H1 (cell line): ENCODE measurements around the gene EEF1AKMT3. TPM values are rescaled to one million over a fixed set of nuclear protein-coding genes. Genes with fewer than 3 reads are reported as not detected.

Experiments used
- CREB1 ChIP-seq: IDR thresholded peaks from 2 replicates; pipeline ENCODE4 v1.6.1; 2012; ENCODE audit warnings: inconsistent platforms
- CTBP2 ChIP-seq: IDR thresholded peaks from 2 replicates; pipeline ENCODE4 v1.7.0; 2011; ENCODE audit warnings: borderline replicate concordance, mild to moderate bottlenecking, moderate library complexity, mixed read lengths, low read length; ENCODE audit not compliant: insufficient read depth, insufficient read length
- GTF2F1 ChIP-seq: IDR thresholded peaks from 2 replicates; pipeline ENCODE4 v1.6.1; 2012; ENCODE audit warnings: low read depth, low read length, improper control_type of control experiment, borderline replicate concordance
- RAD21 ChIP-seq, 2 experiments: IDR thresholded peaks in 1 of 2; conservative IDR thresholded peaks in 1 of 2; 2 replicates each; pipeline ENCODE4 v1.6.1; 2011; ENCODE audit warnings: low read depth in 2 of 2, low read length in 2 of 2, improper control_type of control experiment in 1 of 2, inconsistent platforms in 1 of 2, mild to moderate bottlenecking in 1 of 2, moderate library complexity in 1 of 2
- SP1 ChIP-seq: IDR thresholded peaks from 2 replicates; pipeline ENCODE4 v1.6.1; 2011; ENCODE audit warnings: low read depth, low read length
- polyA plus RNA-seq, 7 experiments: library from polyadenylated mRNA; depleted of rRNA in 3 of 7; stranded (reverse) in 5 of 7; unstranded in 2 of 7; fragments of >200 nt in 5 of 7; fragments of 200-250 nt in 2 of 7; gene quantifications; 1 replicate in 5 of 7; 2 replicates in 1 of 7; 4 replicates in 1 of 7; pipeline versions ENCODE4 v1.2.1 to v1.2.3, GENCODE V29; 2011 to 2013; ENCODE audit warnings: missing spikeins in 2 of 7, mixed read lengths in 2 of 7
- total RNA-seq: library from RNA; stranded (reverse); fragmentation: NEBNext Ultra II Directional; extraction: Animal tissue kit (Norgen Biotek cat#: 25700); gene quantifications from 2 replicates; pipeline ENCODE4 v1.2.1, GENCODE V29; 2021
- TF ChIP-seq, protein P1 (sequence below): IDR thresholded peaks from 2 replicates; pipeline ENCODE4 v1.6.1; 2011; ENCODE audit warnings: low read depth, mild to moderate bottlenecking, low read length; ENCODE audit not compliant: insufficient read depth

Gene EEF1AKMT3
- total and polyA plus RNA-seq, 2 of the 8 experiments (the other 6 are each of a cell fraction or from before 2014, with no cell fraction given), result 3.1 to 4.4 TPM

DNA sequence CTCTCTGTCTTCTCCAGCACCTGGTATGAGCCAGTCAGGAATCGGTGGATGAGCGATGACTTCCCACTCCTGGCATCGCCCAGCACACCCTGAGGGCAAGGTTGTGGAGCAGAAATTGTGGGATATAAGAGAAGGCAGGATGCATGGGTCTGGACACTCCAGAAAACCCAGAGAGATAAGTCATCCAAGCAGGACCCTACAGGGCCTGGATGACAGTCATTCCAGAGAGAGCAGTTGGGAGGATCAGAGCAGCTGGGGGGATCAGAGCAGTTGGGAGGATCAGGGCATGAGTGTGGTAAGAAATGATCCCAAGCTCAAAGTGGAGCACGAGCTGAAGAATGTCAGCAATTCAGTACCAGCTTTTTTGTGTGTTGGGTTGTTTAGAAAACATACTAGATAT is 37.8 kb upstream of the EEF1AKMT3 start (continued):
- TF ChIP-seq CTBP2, result no peak
- no peak for TF ChIP-seq GTF2F1
- no peak for TF ChIP-seq SP1
- TF ChIP-seq, protein P1, sequence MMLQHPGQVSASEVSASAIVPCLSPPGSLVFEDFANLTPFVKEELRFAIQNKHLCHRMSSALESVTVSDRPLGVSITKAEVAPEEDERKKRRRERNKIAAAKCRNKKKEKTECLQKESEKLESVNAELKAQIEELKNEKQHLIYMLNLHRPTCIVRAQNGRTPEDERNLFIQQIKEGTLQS, result no peak
- TF ChIP-seq RAD21 (IDR thresholded peaks at IDR 0.05 in 1 of 2, conservative IDR thresholded peaks at IDR 0.05 in 1 of 2; ENCODE audit: low read depth in 2 of 2, low read length in 2 of 2), result no peak
- TF ChIP-seq CREB1, result no peak
